ENCODE results near the gene SHROOM3. TPM values are rescaled to one million over a fixed set of nuclear protein-coding genes. Genes with fewer than 3 reads are reported as not detected.

The SHROOM3 gene
- total RNA-seq, 2 donors from 2014 or later, result 18.1 to 21.8 TPM

- 92 to 100% methylated on average over 4 to 6 of the region's 6 CpGs for WGBS, 2 experiments (ENCODE audit: insufficient coverage in 1 of 2, insufficient read length in 1 of 2)
- Mint-ChIP-seq H3K9me3 (no peaks in the 10 kb centered on the region), H3K27ac (no peak overlapping the region), H3K4me1 (peaks cover 28% of the 10 kb centered on the region), H3K4me3 (no peak overlapping the region), H3K27me3 (ENCODE audit: insufficient read depth) (peaks cover 11% of the 10 kb centered on the region), H3K36me3 (ENCODE audit: low read depth) (no peaks in the 10 kb centered on the region)
- Histone ChIP-seq H3K4me1 (ENCODE audit: control insufficient read depth, insufficient read depth, low read length) (peaks cover 6% of the 10 kb centered on the region), H3K9me3 (ENCODE audit: control insufficient read depth, low read length) (peaks cover 4% of the 10 kb centered on the region), H3K27me3 (ENCODE audit: control insufficient read depth, insufficient read depth, low read length, poor library complexity, severe bottlenecking) (no peaks in the 10 kb centered on the region), H3K4me3 (ENCODE audit: low read length) (no peak overlapping the region), H3K9ac (ENCODE audit: extremely low read depth, low read length, poor library complexity, severe bottlenecking) (no peak overlapping the region), H3K27ac (ENCODE audit: low read depth, low read length) (no peak overlapping the region), H3K36me3 (ENCODE audit: control insufficient read depth, insufficient read depth, low read length) (no peaks in the 10 kb centered on the region)
- DNase-seq, result no peak
- TF ChIP-seq CTCF (conservative IDR thresholded peaks at IDR 0.05), result no peak
These were observed 365.9 kb downstream of the SHROOM3 start for GRCh38 chr4:76800902-76801301.

- H3K36me3 ChIP-seq (ENCODE audit: control insufficient read depth, insufficient read depth, low read length), result no peaks in the 10 kb centered on the region
- WGBS, 2 experiments (ENCODE audit: insufficient coverage in 1 of 2, insufficient read length in 1 of 2), result 27 to 54% methylated on average over 27 to 37 of the region's 37 CpGs
- peaks cover 6% of the 10 kb centered on the region for H3K9me3 Mint-ChIP-seq
- TF ChIP-seq CTCF (conservative IDR thresholded peaks at IDR 0.05), result no peak
- no peaks in the 10 kb centered on the region for H3K27me3 ChIP-seq (ENCODE audit: control insufficient read depth, insufficient read depth, low read length, poor library complexity, severe bottlenecking)
- H3K4me1 ChIP-seq (ENCODE audit: control insufficient read depth, insufficient read depth, low read length), result peaks cover 6% of the 10 kb centered on the region
- peak overlapping the region; percentile 87 for H3K27ac Mint-ChIP-seq
- peak overlapping the region; percentile 50 for H3K9ac ChIP-seq (ENCODE audit: extremely low read depth, low read length, poor library complexity, severe bottlenecking)
- H3K36me3 Mint-ChIP-seq (ENCODE audit: low read depth), result no peaks in the 10 kb centered on the region
- H3K4me1 Mint-ChIP-seq, result peaks cover 28% of the 10 kb centered on the region
- H3K4me3 Mint-ChIP-seq, result peak overlapping the region; percentile 56
- peak overlapping the region; percentile 60 for H3K4me3 ChIP-seq (ENCODE audit: low read length)
- H3K9me3 ChIP-seq (ENCODE audit: control insufficient read depth, low read length), result peaks cover 10% of the 10 kb centered on the region
- H3K27me3 Mint-ChIP-seq (ENCODE audit: insufficient read depth), result peaks cover 11% of the 10 kb centered on the region
- H3K27ac ChIP-seq (ENCODE audit: low read depth, low read length), result peak overlapping the region; percentile 71
- DNase-seq, result peak; percentile 85
These were observed 366.7 kb downstream of the SHROOM3 start for GRCh38 chr4:76801621-76802235.

- H3K4me3 Mint-ChIP-seq, result peak overlapping the region; percentile 56
- no peaks in the 10 kb centered on the region for H3K36me3 ChIP-seq (ENCODE audit: control insufficient read depth, insufficient read depth, low read length)
- peak; percentile 25 for TF ChIP-seq CTCF (conservative IDR thresholded peaks at IDR 0.05)
These were observed 367.4 kb downstream of the SHROOM3 start for GRCh38 chr4:76802236-76803021.

More at GRCh38 chr4:76802236-76803021, 367.4 kb downstream of the SHROOM3 start:
- Mint-ChIP-seq H3K27me3 (ENCODE audit: insufficient read depth) (peaks cover 11% of the 10 kb centered on the region), H3K36me3 (ENCODE audit: low read depth) (no peaks in the 10 kb centered on the region), H3K4me1 (peaks cover 28% of the 10 kb centered on the region), H3K27ac (peak overlapping the region; percentile 87), H3K9me3 (peaks cover 13% of the 10 kb centered on the region)
- H3K9ac ChIP-seq (ENCODE audit: extremely low read depth, low read length, poor library complexity, severe bottlenecking), result peak overlapping the region; percentile 50
- DNase-seq, result peak; percentile 85
- H3K27me3 ChIP-seq (ENCODE audit: control insufficient read depth, insufficient read depth, low read length, poor library complexity, severe bottlenecking), result no peaks in the 10 kb centered on the region
- H3K4me3 ChIP-seq (ENCODE audit: low read length), result peak overlapping the region; percentile 60
- 29 to 50% methylated on average over 15 to 17 of the region's 20 CpGs for WGBS, 2 experiments (ENCODE audit: insufficient coverage in 1 of 2, insufficient read length in 1 of 2)
- peaks cover 17% of the 10 kb centered on the region for H3K9me3 ChIP-seq (ENCODE audit: control insufficient read depth, low read length)
- peak overlapping the region; percentile 71 for H3K27ac ChIP-seq (ENCODE audit: low read depth, low read length)
- peaks cover 6% of the 10 kb centered on the region for H3K4me1 ChIP-seq (ENCODE audit: control insufficient read depth, insufficient read depth, low read length)

Data from endodermal cell (in vitro differentiated cells).